NCI-H69 (cell line): ENCODE results near the gene NEK6.

Experiments used
- DNase-seq: peaks from one replicate; lab custom pipeline; 2025; lab: John Stamatoyannopoulos, UW

Gene NEK6

GRCh38 chr9:124296796-124297550, 39.2 kb downstream of the NEK6 start:
- no peak for DNase-seq

DNA sequence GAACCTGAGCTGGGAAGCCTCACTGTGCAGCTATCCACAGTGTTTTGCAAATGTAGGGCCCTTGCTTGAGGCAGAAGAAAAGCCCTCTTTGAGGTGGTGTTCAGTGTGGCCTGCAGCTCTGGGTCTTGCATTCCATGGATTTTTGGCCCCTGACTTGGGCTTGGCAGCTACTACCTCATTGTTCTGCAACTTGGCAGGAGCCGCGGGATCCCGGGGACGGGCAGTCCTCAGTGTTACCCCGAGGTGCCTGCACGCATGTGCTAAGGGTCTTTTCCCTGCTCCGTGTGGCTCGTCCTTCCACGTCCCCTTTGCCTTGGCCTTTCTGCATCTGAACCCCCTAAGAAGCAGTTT, 39.8 kb downstream of the NEK6 start:
- no peak for DNase-seq

DNA sequence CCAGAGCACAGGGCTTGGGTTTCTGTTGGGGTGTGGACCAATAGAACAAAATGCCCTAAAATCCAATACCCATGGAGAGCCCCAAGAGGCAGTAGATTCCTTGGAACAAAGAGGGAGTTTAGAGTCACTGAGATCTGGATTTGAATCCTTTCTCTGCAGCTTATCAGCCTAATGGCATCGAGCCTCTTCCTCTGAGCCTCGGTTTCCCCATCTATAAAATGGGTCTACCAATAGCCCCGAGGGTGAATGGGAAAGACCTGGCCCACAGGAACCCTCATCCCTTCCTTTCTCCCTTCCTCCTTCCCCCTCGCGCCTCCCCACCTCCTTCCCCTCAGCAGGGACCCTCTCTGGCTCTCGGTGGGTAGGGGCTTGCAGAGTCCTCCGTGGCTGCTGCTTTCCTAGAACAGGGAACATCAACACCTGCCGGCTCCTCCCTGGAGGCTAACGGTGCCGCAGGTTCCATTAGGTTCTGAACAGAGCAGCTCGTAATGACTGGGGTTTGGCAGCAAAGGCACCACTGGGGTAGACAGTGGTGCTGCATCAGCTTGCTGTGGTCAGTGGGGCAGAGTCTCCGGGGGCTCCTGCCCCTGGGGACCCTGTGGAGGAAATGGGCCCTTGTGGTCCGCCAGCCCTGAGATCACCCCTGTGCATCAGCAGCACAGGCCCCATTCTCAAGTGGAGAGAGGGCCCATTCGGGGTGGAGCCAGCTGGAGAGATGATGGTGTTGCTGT, 40.3 kb downstream of the NEK6 start:
- DNase-seq = no peak

DNA sequence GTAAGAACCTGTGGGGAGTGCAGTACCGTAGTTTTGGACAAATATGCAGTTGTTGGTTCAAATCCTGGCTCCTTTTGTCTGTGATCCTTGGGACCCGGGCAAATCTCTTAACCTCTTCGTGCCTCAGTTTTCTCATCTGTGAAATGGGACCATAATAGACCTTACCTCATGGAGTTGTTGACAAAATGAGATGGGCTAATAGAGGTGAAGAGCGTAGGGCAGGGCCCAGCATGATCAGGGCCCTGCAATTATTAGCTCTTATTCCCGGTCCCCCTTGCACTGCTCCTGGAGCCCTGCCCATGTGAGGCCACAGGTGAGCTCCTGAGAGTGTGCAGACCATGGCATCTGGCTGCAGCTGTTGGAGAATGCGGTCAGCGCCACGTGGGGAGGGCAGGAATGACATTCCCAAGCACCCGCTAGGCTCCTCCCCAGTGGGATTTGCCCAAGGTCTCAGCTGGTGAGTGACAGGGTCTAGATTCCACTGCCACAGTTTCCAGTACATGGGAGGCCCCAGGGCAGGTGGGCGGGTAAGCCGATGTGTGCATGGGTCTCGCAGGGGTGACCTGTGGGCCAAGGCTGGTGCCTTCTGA, 41.0 kb downstream of the NEK6 start:
- DNase-seq = no peak

- DNase-seq = peak; percentile 14
These were observed 41.9 kb downstream of the NEK6 start for GRCh38 chr9:124299515-124300090.

- DNase-seq = no peak
These were observed 42.6 kb downstream of the NEK6 start for GRCh38 chr9:124300312-124300711.

- no peak for DNase-seq
These were observed 45.2 kb downstream of the NEK6 start for GRCh38 chr9:124302921-124303320.

GRCh38 chr9:124303762-124304161, 46.0 kb downstream of the NEK6 start:
- DNase-seq = peak; percentile 85

DNA sequence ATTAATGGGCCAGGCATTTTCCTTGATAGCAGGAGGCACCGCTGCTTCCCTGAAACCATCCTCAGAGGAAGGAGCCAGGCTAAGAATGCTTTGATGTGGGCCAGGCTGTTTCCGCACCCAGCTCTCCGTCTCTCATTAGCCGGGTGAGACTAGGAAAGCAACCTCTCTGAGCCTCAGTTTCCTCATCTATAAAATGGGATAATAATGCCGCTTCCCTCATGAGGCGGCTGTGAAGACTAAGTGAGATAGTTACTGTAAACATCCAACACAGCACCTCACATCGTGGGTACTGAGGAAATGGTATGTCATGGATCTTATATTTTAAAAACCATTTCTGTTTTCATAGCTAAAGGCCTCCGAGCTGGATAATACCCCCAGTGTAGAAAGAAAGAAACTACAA, 46.5 kb downstream of the NEK6 start:
- no peak for DNase-seq

GRCh38 chr9:124306098-124306735, 48.5 kb downstream of the NEK6 start:
- no peak for DNase-seq

- DNase-seq = no peak
These were observed 49.8 kb downstream of the NEK6 start for GRCh38 chr9:124307379-124308030.

DNA sequence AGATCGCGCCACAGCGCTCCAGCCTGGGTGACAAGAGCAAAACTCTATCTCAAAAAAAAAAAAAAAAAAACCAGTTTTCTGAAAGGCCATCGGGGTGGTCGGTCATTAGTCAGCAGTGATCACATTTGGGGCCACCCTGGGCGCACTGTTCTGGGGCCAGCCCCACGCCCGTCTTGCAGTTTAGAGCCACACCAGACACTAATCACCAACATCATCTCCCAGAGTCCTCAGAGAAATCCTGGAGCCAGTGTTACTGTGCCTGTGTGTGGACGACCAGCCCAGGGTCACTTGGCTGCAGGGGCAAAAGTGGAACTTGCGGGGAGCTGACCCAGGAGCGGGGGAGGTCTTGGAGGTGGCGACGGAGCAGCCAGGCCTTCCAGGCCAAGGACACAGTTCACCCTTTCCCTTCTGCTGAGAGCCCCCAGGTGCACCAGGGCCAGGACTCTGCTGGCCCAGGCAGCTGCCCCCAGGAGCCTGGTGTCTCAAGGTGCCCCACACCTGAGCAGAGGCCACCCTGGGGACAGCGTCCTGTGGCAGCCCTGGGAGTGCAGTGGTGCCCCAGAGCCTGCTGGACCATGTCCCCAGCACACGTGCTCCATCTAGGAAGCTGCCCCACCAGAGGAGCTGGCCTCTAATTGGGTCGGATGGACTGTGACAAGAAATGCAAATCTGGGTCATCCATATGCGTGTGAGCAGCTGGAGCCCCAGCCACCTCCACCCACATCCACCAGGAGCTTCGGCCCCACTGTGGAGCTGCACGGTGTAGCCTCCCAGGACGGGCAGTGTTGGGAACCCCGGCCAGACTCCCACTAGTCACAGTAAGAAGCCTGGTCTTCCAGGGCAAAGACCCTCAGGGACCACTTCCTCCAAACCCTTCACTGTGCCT, 51.1 kb downstream of the NEK6 start:
- DNase-seq = no peak

DNA sequence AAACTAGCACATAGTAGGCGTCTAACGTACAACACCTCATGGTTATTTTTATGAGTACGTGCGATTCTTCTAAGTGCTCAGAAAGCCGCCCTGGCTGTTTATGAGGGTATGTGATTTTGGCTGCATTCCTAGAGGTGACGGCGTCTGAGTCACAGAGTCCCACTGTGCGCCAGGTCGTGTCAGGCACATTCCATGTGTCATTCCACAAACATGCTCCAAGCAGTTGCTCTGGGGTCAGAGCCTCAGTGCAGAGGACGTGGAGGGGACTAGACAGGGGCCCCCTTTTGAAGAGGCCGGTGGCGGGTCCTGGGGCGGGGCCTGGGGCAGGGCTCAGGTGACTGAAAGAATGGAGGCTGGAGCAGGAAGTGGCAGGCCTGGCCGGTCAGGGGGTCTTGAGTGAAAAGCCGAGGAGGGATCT, 51.9 kb downstream of the NEK6 start:
- DNase-seq = no peak

- peak; percentile 14 for DNase-seq
These were observed 53.5 kb downstream of the NEK6 start for GRCh38 chr9:124311283-124311682.

DNA sequence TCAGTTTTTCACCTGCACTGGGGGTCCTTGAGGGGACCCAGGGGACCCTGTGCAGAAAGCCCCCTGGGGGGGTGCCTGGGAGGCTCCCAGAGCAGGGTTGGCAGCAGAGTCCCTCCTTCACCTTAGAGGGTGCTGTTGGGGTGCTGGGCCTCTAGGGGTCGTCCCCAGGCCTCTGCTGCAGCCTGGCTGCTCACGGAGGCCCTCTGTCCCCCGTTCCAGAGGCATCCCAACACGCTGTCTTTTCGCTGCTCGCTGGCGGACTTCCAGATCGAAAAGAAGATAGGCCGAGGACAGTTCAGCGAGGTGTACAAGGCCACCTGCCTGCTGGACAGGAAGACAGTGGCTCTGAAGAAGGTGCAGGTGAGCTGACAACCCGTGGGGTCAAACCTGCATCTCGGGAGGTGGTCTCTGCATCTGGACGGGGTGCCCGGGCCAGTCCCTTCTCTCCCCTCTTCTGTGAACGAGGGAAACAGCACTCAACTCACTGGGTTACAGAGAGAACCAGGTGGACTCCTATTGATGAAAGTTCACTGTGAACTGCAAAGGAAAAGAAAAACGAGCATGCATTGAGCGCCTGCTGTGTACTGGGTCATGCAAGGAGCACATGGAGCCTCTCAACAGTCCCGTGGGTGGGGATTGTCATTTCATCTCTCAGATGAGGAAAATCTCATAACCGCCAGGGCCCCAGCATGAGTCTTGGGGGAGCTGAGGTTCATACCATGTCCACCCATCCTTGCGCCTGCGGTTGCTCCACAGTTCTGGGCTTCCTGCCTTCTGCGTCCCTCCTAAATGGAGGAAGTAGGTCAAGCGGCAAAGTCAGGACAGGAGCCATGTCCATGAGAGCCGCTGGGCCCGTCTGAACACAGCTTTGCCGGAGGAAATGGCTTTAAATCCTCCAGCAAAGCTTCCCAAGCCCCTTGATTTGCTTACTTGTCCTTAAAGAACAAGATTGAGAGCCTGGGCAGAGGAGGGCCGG, 54.8 kb downstream of the NEK6 start:
- no peak for DNase-seq

- no peak for DNase-seq
These were observed 56.2 kb downstream of the NEK6 start for GRCh38 chr9:124313940-124314339.

- DNase-seq = no peak
These were observed 58.1 kb downstream of the NEK6 start for GRCh38 chr9:124315882-124316281.

GRCh38 chr9:124320062-124320973, 62.6 kb downstream of the NEK6 start:
- DNase-seq = peak; percentile 81

DNA sequence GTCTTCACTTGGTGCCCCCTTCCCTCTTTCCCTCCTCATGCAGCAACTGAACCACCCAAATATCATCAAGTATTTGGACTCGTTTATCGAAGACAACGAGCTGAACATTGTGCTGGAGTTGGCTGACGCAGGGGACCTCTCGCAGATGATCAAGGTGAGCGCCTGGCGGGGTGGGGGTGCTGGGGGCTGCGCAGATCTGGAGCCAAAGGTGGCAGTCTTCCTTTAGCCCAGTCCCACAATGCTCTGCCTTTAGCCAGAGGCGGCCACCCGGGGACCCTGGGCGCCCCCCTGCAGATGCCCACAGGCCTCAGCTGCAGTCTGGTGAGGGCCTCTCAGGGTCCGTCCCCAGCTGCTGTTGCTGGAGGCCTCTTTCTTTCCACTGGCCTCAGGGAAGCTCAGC, 63.7 kb downstream of the NEK6 start:
- no peak for DNase-seq
